GM19395 (cell line): ENCODE data around the gene TMEM185A.
"Not testable (repeated sequence)": the region's sequence is repeated elsewhere in the genome, so short reads cannot be mapped to it uniquely, and the experiment has no call there.

Experiments
- ATAC-seq: cut with Tn5 transposase; IDR thresholded peaks from one replicate; pipeline ENCODE4 v1.9.1; 2021; ENCODE audit warnings: mild to moderate bottlenecking, moderate library complexity; ENCODE audit not compliant: unreplicated experiment

The TMEM185A gene

DNA sequence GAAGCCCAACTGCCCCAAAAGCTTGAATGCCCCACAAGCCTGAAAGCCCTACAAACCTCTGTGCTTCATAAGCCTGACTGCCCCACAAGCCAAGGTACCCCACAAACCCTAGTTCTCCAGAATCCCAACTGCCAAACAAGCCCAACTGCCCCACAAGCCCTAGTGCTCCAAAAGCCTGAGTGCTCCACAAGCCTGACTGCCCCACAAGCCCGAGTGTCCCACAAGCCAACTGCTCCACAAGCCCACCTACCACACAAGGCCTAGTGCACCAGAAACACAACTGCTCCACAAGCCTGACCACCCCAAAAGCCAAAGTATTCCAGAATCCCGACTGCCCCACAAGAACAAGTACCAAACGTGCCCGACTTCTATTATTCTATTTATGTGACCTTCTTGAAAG, 68.2 kb downstream of the TMEM185A start:
- no peak for ATAC-seq

DNA sequence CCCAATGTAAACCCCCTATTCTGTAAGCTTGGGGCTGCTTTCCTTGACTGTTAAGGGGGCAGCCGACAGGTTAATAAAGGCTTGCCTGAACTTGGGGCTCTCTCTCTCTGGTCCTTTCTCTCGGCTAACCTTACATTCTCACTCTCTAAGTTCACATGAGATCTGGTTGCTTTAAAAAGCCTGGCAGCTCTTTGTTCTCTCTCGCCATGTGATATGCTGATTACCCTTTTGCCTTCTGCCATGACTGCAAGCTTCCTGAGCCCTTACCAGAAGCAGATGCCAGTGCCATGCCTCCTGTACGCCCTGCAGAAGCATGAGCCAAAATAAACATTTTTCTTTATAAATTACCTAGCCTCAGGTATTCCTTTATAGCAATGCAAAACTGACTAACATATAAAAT, 76.3 kb downstream of the TMEM185A start:
- not testable (repeated sequence) for ATAC-seq

DNA sequence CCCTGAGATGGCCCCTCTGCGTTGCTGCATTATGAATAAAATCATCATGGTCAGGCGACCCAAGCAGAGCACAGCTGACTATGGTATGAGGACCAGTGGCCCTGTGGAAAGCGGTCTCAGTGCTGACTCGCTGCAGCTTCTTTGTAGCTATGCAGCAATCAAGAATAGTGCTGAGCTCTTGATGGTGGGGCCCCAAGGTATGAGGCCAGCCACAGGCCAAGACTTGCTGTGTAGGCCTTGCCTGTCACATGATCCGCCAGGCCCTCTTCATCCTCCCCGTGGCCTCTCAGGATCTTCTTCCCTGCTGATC, 79.7 kb downstream of the TMEM185A start:
- ATAC-seq: not testable (repeated sequence)

DNA sequence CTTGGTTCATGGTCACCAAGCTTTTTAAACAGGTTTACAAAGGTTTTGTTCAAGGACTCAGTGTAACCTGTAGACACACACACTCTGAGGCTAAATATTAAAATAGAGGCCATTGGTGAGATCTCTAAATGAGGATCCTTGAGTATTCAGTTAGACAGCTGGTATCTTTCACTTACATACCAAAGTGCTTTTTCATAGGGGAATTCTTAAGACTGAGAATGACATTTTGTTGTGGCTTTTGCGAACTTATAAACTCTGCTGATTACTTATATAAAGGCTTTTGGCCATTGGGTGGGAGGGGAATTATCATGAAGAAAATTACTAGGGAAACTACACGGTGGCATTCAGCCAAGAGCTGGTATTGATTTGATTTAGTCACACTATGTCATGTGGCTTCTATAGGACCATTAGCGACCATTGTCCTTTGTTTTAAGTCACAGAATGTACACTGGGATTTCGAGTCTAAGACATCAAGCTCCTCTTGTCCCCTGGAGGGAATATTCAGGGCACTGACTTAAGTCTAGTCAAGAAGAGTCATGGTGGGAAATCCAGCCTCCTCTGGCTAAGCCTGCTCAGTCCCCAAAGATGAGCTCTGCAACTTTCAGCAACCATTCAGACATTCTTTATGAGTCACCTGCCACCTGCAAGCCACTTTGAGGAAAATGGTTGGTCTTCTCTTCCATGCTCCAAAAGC, 80.2 kb downstream of the TMEM185A start:
- ATAC-seq: not testable (repeated sequence)

DNA sequence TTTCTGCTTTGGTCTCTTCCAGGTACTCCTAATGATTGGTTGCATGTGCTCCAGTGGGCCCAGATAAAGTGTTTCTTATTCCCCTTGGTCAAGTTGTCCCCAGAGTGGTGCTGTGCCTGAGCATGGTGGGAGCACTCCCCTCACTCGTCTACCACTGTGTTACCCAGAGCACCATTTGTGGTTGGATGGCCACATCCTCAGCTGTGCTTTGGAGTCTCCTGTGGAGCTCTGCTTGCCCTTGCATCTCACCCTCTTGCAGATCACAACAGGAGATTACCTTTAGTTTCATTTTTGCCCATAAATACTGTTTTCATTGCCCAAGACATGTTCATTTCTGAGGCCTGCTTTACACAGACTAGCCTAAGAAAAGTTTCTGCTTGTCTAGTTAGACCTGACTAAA, 81.1 kb downstream of the TMEM185A start:
- ATAC-seq: not testable (repeated sequence)

DNA sequence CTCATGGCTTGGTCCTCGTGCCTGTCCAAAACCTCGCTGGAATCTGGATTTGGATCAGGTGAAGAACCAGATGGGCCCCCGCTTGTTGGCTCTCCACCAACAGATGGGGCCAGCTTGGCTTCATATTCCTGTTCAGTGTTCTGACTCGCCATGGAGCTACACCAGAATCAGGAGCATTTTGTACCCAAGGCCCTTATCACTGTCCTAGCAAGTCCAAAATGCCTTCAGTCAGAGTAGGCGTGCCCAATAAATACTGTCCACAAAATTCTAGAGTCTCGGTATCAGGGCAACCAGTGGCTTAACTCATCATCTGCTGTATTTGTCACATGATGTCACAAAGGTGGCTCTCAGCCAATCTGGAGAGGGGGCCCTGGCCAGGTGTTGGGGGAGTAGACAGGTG, 81.9 kb downstream of the TMEM185A start, which contains the start of gene HSFX3:
Gene HSFX3 (minus strand): TSS at position 224 of the 400 bp plus-strand sequence. CDS start 72 bp downstream, at position 152.
- not testable (repeated sequence) for ATAC-seq

DNA sequence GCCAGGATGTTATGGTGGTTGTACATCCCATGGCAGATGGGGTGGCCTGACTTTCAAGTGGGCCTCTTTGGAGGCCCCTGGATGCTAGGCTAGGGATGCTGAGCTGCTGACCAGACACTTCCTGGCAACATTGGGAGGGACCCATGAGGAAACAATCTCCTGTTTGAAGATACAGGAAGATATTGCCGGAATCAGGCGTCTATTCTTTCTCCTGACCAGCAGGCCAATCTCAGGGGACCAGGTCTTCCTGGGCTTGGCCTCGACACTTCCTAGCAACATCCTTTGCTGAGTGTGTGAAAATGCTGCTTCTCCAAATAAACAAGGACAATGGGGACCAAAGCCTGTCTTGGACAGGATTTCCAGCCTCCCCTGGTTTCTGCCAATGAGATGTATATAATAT, 83.8 kb downstream of the TMEM185A start:
- ATAC-seq: not testable (repeated sequence)

DNA sequence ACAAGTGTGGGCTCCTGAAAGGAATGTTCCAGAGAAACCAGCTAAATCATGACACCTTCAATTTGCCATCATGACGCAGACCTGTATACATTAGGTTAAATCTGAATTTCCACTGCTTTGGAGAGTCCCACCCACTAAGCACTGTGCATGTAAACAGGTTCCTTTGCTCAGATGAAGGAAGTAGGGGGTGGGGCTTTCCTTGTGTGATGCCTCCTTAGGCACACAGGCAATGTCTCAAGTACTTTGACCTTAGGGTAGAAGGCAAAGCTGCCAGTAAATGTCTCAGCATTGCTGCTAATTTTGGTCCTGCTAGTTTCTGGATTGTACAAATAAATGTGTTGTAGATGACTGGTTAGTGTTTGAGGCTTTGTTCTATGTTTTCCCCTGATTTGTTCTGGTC, 84.6 kb downstream of the TMEM185A start:
- not testable (repeated sequence) for ATAC-seq
